HEK293 (cell line): ENCODE data around the gene PCDHGB7.
"Not testable (repeated sequence)": the region's sequence is repeated elsewhere in the genome, so short reads cannot be mapped to it uniquely, and the experiment has no call there.

Experiments
- CTCF ChIA-PET: fragments of 350-600 bp; formaldehyde crosslinking; extraction: SDS; loops from one replicate; lab custom pipeline; 2021; ENCODE audit warnings: antibody characterized with exemption; lab: Yijun Ruan, JAX
- POLR2A ChIA-PET: fragments of 300-600 bp; formaldehyde crosslinking; extraction: SDS; loops from one replicate; lab custom pipeline; 2020; ENCODE audit warnings: antibody characterized with exemption, inconsistent platforms; lab: Yijun Ruan, JAX
- H3K27ac ChIP-seq: fragments of 200-500 bp; sonication (Bioruptor generic); 2 replicates; pipeline ENCODE4 v1.5.1; 2014; ENCODE audit warnings: low read depth, low read length, control low read depth, inconsistent platforms; ENCODE audit errors: extremely low read depth
- H3K36me3 ChIP-seq, 2 experiments: fragments of 200-500 bp in 1 of 2; sonication (Bioruptor generic) in 1 of 2; 1 replicate in 1 of 2; 2 replicates in 1 of 2; pipeline ENCODE4 v1.5.1; 2014 to 2017; ENCODE audit warnings: inconsistent platforms in 2 of 2, low read length in 2 of 2; ENCODE audit not compliant: control insufficient read depth in 2 of 2, insufficient read depth in 1 of 2
- H3K4me1 ChIP-seq: fragments of 200-500 bp; sonication (Bioruptor generic); 2 replicates; pipeline ENCODE4 v1.5.1; 2014; ENCODE audit warnings: mild to moderate bottlenecking, low read length, inconsistent platforms; ENCODE audit not compliant: control insufficient read depth, insufficient read depth
- H3K4me3 ChIP-seq: 2 replicates; pipeline ENCODE4 v1.5.1; 2011; ENCODE audit warnings: low read depth, mild to moderate bottlenecking, control low read depth, low read length, moderate library complexity
- H3K9me3 ChIP-seq: fragments of 200-500 bp; sonication (Bioruptor generic); 2 replicates; pipeline ENCODE4 v1.5.1; 2014; ENCODE audit warnings: low read depth, low read length, inconsistent platforms; ENCODE audit not compliant: control insufficient read depth, insufficient read depth
- BCL11B ChIP-seq: fragments of 450-650 bp; formaldehyde crosslinking; IDR thresholded peaks from 2 replicates; pipeline ENCODE4 v1.5.1; 2016; ENCODE audit warnings: low read depth, missing biosample characterization, missing genetic modification characterization
- GLIS1 ChIP-seq: fragments of 450-650 bp; formaldehyde crosslinking; IDR thresholded peaks from 2 replicates; pipeline ENCODE4 v1.5.1; 2016; ENCODE audit warnings: missing biosample characterization, missing genetic modification characterization
- GLIS2 ChIP-seq: fragments of 450-650 bp; formaldehyde crosslinking; IDR thresholded peaks from 2 replicates; pipeline ENCODE4 v1.5.1; 2016; ENCODE audit warnings: missing biosample characterization, missing genetic modification characterization
- HOXC10 ChIP-seq: sonication (generic); formaldehyde crosslinking; IDR thresholded peaks from 2 replicates; pipeline ENCODE4 v1.8.1; 2023; ENCODE audit warnings: mild to moderate bottlenecking, missing genetic modification reagents
- YY1 ChIP-seq: fragments of 450-650 bp; formaldehyde crosslinking; IDR thresholded peaks from 2 replicates; pipeline ENCODE4 v1.5.1; 2018; ENCODE audit warnings: missing biosample characterization, missing genetic modification characterization
- ZEB2 ChIP-seq: fragments of 450-650 bp; formaldehyde crosslinking; IDR thresholded peaks from 2 replicates; pipeline ENCODE4 v1.5.1; 2016; ENCODE audit warnings: missing biosample characterization, missing genetic modification characterization
- ZNF10 ChIP-seq: fragments of 450-650 bp; formaldehyde crosslinking; IDR thresholded peaks from 2 replicates; pipeline ENCODE4 v1.5.1; 2017; ENCODE audit warnings: missing biosample characterization, missing genetic modification characterization
- ZNF112 ChIP-seq: fragments of 450-650 bp; formaldehyde crosslinking; IDR thresholded peaks from 2 replicates; pipeline ENCODE4 v1.5.0; 2017; ENCODE audit warnings: missing biosample characterization, missing genetic modification characterization
- ZNF157 ChIP-seq: fragments of 450-650 bp; formaldehyde crosslinking; IDR thresholded peaks from 2 replicates; pipeline ENCODE4 v1.5.1; 2016; ENCODE audit warnings: missing biosample characterization, missing genetic modification characterization
- ZNF555 ChIP-seq: fragments of 450-650 bp; formaldehyde crosslinking; conservative IDR thresholded peaks from 2 replicates; pipeline ENCODE4 v1.5.1; 2017; ENCODE audit warnings: missing biosample characterization, mild to moderate bottlenecking, missing genetic modification characterization, inconsistent platforms
- ZNF596 ChIP-seq: fragments of 450-650 bp; IDR thresholded peaks from 2 replicates; pipeline ENCODE4 v1.5.0; 2018; ENCODE audit warnings: missing biosample characterization, mild to moderate bottlenecking, missing genetic modification characterization, moderate library complexity
- ZNF660 ChIP-seq: fragments of 450-650 bp; IDR thresholded peaks from 2 replicates; pipeline ENCODE4 v1.5.1; 2018; ENCODE audit warnings: missing biosample characterization, mild to moderate bottlenecking, missing genetic modification characterization
- ZNF664 ChIP-seq: fragments of 450-650 bp; formaldehyde crosslinking; IDR thresholded peaks from 2 replicates; pipeline ENCODE4 v1.5.1; 2016; ENCODE audit warnings: missing biosample characterization, missing genetic modification characterization
- ZNF776 ChIP-seq: fragments of 450-650 bp; formaldehyde crosslinking; IDR thresholded peaks from 2 replicates; pipeline ENCODE4 v1.5.0; 2017; ENCODE audit warnings: missing biosample characterization, missing genetic modification characterization, borderline replicate concordance
- ZSCAN23 ChIP-seq: fragments of 450-650 bp; formaldehyde crosslinking; IDR thresholded peaks from 2 replicates; pipeline ENCODE4 v1.5.1; 2016; ENCODE audit warnings: missing biosample characterization, missing genetic modification characterization
- TF ChIP-seq, protein P1 (sequence below): fragments of 450-650 bp; formaldehyde crosslinking; IDR thresholded peaks from 2 replicates; pipeline ENCODE4 v1.5.1; 2016; ENCODE audit warnings: missing biosample characterization, missing genetic modification characterization, borderline replicate concordance
- TF ChIP-seq, protein P2 (sequence below): fragments of 450-650 bp; formaldehyde crosslinking; IDR thresholded peaks from 2 replicates; pipeline ENCODE4 v1.5.1; 2016; ENCODE audit warnings: missing biosample characterization, missing genetic modification characterization
- TF ChIP-seq, protein P3 (sequence below): sonication (generic); formaldehyde crosslinking; IDR thresholded peaks from 2 replicates; pipeline ENCODE4 v1.8.1; 2022; ENCODE audit warnings: mild to moderate bottlenecking, moderate library complexity, missing genetic modification reagents

PCDHGB7 gene

DNA sequence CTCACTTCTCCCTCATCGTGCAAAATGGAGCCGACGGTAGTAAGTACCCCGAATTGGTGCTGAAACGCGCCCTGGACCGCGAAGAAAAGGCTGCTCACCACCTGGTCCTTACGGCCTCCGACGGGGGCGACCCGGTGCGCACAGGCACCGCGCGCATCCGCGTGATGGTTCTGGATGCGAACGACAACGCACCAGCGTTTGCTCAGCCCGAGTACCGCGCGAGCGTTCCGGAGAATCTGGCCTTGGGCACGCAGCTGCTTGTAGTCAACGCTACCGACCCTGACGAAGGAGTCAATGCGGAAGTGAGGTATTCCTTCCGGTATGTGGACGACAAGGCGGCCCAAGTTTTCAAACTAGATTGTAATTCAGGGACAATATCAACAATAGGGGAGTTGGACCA is 13.8 kb downstream of the PCDHGB7 start:
- CTCF ChIA-PET, result interaction anchor here (1.6 to 5.4 kb wide), 3 partner anchors 90 to 127 kb away, joined by 10 to 38 read pairs (median 34); no protein-coding TSS in a partner anchor
- POLR2A ChIA-PET, result interaction anchor here (1.0 kb wide), 1 partner anchor 12 kb away, joined by 3 read pairs; no protein-coding TSS in a partner anchor
- Histone ChIP-seq H3K36me3 (no peaks in the 10 kb centered on the region), H3K4me1 (no peaks in the 10 kb centered on the region), H3K27ac (no peak overlapping the region), H3K4me3 (no peak overlapping the region), H3K9me3 (no peaks in the 10 kb centered on the region)
- TF ChIP-seq ZNF157 (tag by site-specific recombination), result no peak
- TF ChIP-seq, protein P1, sequence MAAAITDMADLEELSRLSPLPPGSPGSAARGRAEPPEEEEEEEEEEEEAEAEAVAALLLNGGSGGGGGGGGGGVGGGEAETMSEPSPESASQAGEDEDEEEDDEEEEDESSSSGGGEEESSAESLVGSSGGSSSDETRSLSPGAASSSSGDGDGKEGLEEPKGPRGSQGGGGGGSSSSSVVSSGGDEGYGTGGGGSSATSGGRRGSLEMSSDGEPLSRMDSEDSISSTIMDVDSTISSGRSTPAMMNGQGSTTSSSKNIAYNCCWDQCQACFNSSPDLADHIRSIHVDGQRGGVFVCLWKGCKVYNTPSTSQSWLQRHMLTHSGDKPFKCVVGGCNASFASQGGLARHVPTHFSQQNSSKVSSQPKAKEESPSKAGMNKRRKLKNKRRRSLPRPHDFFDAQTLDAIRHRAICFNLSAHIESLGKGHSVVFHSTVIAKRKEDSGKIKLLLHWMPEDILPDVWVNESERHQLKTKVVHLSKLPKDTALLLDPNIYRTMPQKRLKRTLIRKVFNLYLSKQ (tag by site-specific recombination), result no peak
- TF ChIP-seq ZNF555 (tag by site-specific recombination), result no peak
- TF ChIP-seq GLIS2, result no peak
- TF ChIP-seq ZNF596, result no peak
- TF ChIP-seq GLIS1 (tag by site-specific recombination), result no peak
- TF ChIP-seq, protein P2, sequence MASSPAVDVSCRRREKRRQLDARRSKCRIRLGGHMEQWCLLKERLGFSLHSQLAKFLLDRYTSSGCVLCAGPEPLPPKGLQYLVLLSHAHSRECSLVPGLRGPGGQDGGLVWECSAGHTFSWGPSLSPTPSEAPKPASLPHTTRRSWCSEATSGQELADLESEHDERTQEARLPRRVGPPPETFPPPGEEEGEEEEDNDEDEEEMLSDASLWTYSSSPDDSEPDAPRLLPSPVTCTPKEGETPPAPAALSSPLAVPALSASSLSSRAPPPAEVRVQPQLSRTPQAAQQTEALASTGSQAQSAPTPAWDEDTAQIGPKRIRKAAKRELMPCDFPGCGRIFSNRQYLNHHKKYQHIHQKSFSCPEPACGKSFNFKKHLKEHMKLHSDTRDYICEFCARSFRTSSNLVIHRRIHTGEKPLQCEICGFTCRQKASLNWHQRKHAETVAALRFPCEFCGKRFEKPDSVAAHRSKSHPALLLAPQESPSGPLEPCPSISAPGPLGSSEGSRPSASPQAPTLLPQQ (tag by site-specific recombination), result no peak
- TF ChIP-seq ZNF112 (tag by site-specific recombination), result no peak
- no peak for TF ChIP-seq HOXC10 (CRISPR knock-in tag)
- no peak for TF ChIP-seq ZNF660 (tag by site-specific recombination)
- TF ChIP-seq, protein P3, sequence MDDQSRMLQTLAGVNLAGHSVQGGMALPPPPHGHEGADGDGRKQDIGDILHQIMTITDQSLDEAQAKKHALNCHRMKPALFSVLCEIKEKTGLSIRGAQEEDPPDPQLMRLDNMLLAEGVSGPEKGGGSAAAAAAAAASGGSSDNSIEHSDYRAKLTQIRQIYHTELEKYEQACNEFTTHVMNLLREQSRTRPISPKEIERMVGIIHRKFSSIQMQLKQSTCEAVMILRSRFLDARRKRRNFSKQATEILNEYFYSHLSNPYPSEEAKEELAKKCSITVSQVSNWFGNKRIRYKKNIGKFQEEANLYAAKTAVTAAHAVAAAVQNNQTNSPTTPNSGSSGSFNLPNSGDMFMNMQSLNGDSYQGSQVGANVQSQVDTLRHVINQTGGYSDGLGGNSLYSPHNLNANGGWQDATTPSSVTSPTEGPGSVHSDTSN (CRISPR knock-in tag), result no peak
- TF ChIP-seq ZNF10 (tag by site-specific recombination), result no peak
- no peak for TF ChIP-seq ZNF664 (tag by site-specific recombination)
- no peak for TF ChIP-seq ZSCAN23 (tag by site-specific recombination)
- TF ChIP-seq BCL11B (tag by site-specific recombination), result no peak
- TF ChIP-seq ZEB2 (tag by site-specific recombination), result no peak
- no peak for TF ChIP-seq YY1 (tag by site-specific recombination)
- no peak for TF ChIP-seq ZNF776 (tag by site-specific recombination)

DNA sequence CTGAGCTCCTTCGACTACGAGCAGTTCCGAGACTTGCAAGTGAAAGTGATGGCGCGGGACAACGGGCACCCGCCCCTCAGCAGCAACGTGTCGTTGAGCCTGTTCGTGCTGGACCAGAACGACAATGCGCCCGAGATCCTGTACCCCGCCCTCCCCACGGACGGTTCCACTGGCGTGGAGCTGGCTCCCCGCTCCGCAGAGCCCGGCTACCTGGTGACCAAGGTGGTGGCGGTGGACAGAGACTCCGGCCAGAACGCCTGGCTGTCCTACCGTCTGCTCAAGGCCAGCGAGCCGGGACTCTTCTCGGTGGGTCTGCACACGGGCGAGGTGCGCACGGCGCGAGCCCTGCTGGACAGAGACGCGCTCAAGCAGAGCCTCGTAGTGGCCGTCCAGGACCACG is 14.8 kb downstream of the PCDHGB7 start:
- CTCF ChIA-PET, result interaction anchor here (0.5 to 5.4 kb wide), 2 partner anchors 11 to 126 kb away, joined by 3 to 34 read pairs; partner anchors contain the start of gene PCDHGA11
- H3K4me1 ChIP-seq, H3K9me3 ChIP-seq, H3K36me3 ChIP-seq, H3K4me3 ChIP-seq, POLR2A ChIA-PET, H3K27ac ChIP-seq: not testable (repeated sequence)

DNA sequence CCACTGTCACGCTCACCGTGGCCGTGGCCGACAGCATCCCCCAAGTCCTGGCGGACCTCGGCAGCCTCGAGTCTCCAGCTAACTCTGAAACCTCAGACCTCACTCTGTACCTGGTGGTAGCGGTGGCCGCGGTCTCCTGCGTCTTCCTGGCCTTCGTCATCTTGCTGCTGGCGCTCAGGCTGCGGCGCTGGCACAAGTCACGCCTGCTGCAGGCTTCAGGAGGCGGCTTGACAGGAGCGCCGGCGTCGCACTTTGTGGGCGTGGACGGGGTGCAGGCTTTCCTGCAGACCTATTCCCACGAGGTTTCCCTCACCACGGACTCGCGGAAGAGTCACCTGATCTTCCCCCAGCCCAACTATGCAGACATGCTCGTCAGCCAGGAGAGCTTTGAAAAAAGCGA is 15.2 kb downstream of the PCDHGB7 start:
- H3K4me3 ChIP-seq, H3K4me1 ChIP-seq, POLR2A ChIA-PET, H3K9me3 ChIP-seq, H3K27ac ChIP-seq, H3K36me3 ChIP-seq: not testable (repeated sequence)
- CTCF ChIA-PET, result interaction anchor here (5.4 kb wide), 1 partner anchor 125 kb away, joined by 34 read pairs; no protein-coding TSS in a partner anchor
